Measurements from ENCODE around the gene TCP11X2.

- TF ChIP-seq POLR2AphosphoS5 (IDR thresholded peaks at IDR 0.05; ENCODE audit: low read depth, low read length) (no peak), CTCF (IDR thresholded peaks at IDR 0.05) (no peak)
- TF ChIP-seq, protein P1, sequence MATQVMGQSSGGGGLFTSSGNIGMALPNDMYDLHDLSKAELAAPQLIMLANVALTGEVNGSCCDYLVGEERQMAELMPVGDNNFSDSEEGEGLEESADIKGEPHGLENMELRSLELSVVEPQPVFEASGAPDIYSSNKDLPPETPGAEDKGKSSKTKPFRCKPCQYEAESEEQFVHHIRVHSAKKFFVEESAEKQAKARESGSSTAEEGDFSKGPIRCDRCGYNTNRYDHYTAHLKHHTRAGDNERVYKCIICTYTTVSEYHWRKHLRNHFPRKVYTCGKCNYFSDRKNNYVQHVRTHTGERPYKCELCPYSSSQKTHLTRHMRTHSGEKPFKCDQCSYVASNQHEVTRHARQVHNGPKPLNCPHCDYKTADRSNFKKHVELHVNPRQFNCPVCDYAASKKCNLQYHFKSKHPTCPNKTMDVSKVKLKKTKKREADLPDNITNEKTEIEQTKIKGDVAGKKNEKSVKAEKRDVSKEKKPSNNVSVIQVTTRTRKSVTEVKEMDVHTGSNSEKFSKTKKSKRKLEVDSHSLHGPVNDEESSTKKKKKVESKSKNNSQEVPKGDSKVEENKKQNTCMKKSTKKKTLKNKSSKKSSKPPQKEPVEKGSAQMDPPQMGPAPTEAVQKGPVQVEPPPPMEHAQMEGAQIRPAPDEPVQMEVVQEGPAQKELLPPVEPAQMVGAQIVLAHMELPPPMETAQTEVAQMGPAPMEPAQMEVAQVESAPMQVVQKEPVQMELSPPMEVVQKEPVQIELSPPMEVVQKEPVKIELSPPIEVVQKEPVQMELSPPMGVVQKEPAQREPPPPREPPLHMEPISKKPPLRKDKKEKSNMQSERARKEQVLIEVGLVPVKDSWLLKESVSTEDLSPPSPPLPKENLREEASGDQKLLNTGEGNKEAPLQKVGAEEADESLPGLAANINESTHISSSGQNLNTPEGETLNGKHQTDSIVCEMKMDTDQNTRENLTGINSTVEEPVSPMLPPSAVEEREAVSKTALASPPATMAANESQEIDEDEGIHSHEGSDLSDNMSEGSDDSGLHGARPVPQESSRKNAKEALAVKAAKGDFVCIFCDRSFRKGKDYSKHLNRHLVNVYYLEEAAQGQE (IDR thresholded peaks at IDR 0.05; ENCODE audit: insufficient read depth in 1 of 2, low read depth in 2 of 2, low read length in 1 of 2) = no peak
Measured at GRCh38 chrX:102491766-102492165, 20.2 kb upstream of the TCP11X2 start.

All from Panc1 (cell line).